WTC11 (cell line): ENCODE results near the gene ASS1. TPM values are rescaled to one million over a fixed set of nuclear protein-coding genes. Genes with fewer than 3 reads are reported as not detected.

Experiments used
- ATAC-seq: fragments of 200-7000 bp; cut with Tn5 transposase; 2 replicates; pipeline ENCODE4 v1.10.0; 2021; ENCODE audit warnings: mild to moderate bottlenecking, moderate library complexity
- CTCF ChIA-PET: fragments of 300-600 bp; sonication (Branson Sonifier 250); formaldehyde crosslinking; loops from one replicate; lab custom pipeline; 2021; ENCODE audit warnings: antibody characterized with exemption; lab: Charles Lee
- POLR2A ChIA-PET: fragments of 350-600 bp; sonication (Branson Sonifier 250); formaldehyde crosslinking; loops from one replicate; lab custom pipeline; 2021; ENCODE audit warnings: antibody characterized with exemption; lab: Charles Lee
- DNase-seq: peaks from one replicate; pipeline ENCODE4 v3.0.0; 2021; ENCODE audit warnings: low spot score
- H3K27ac Mint-ChIP-seq: 2 replicates; pipeline ENCODE4 v1.8.0; 2021; ENCODE audit warnings: mixed read lengths
- H3K27me3 Mint-ChIP-seq: 2 replicates; pipeline ENCODE4 v1.8.0; 2021; ENCODE audit warnings: low read depth, mild to moderate bottlenecking, moderate library complexity, mixed read lengths
- H3K36me3 Mint-ChIP-seq: 2 replicates; pipeline ENCODE4 v1.8.0; 2021; ENCODE audit warnings: mixed read lengths
- H3K4me1 Mint-ChIP-seq: 2 replicates; pipeline ENCODE4 v1.8.0; 2022; ENCODE audit warnings: mixed read lengths
- H3K4me3 Mint-ChIP-seq: 2 replicates; pipeline ENCODE4 v1.8.0; 2021; ENCODE audit warnings: mild to moderate bottlenecking, moderate library complexity, mixed read lengths
- H3K9me3 Mint-ChIP-seq: 2 replicates; pipeline ENCODE4 v1.8.0; 2021; ENCODE audit warnings: mixed read lengths
- AFF4 ChIP-seq: sonication (generic); formaldehyde crosslinking; IDR thresholded peaks from 2 replicates; pipeline ENCODE4 v1.8.1; 2023; ENCODE audit warnings: mild to moderate bottlenecking, missing genetic modification reagents, borderline replicate concordance
- CBFB ChIP-seq: sonication (generic); formaldehyde crosslinking; IDR thresholded peaks from 2 replicates; pipeline ENCODE4 v1.8.1; 2022; ENCODE audit warnings: mild to moderate bottlenecking, low read depth, missing genetic modification reagents
- E2F1 ChIP-seq: sonication (generic); formaldehyde crosslinking; IDR thresholded peaks from 2 replicates; pipeline ENCODE4 v1.8.0; 2022; ENCODE audit warnings: mild to moderate bottlenecking, missing genetic modification reagents
- GTF2I ChIP-seq: fragments of 250-450 bp; sonication (Bioruptor Pico); conservative IDR thresholded peaks from 2 replicates; pipeline ENCODE4 v1.4.0; 2021; ENCODE audit warnings: mild to moderate bottlenecking
- NFYB ChIP-seq: sonication (generic); formaldehyde crosslinking; conservative IDR thresholded peaks from 2 replicates; pipeline ENCODE4 v1.8.0; 2022; ENCODE audit warnings: low read depth, missing genetic modification reagents
- NR2C2 ChIP-seq: sonication (generic); formaldehyde crosslinking; IDR thresholded peaks from 2 replicates; pipeline ENCODE4 v1.8.0; 2022; ENCODE audit warnings: mild to moderate bottlenecking, missing genetic modification reagents
- SMAD4 ChIP-seq: sonication (generic); formaldehyde crosslinking; IDR thresholded peaks from 2 replicates; pipeline ENCODE4 v1.8.0; 2022; ENCODE audit warnings: mild to moderate bottlenecking, missing genetic modification reagents
- SOX15 ChIP-seq: fragments of 250-450 bp; sonication (Bioruptor Pico); IDR thresholded peaks from 2 replicates; pipeline ENCODE4 v1.9.0; 2021; ENCODE audit warnings: mild to moderate bottlenecking
- STAT6 ChIP-seq: sonication (generic); formaldehyde crosslinking; conservative IDR thresholded peaks from 2 replicates; pipeline ENCODE4 v1.8.1; 2023; ENCODE audit warnings: mild to moderate bottlenecking, low read depth, missing genetic modification reagents, moderate library complexity
- USF1 ChIP-seq: sonication (generic); formaldehyde crosslinking; IDR thresholded peaks from 2 replicates; pipeline ENCODE4 v1.8.0; 2022; ENCODE audit warnings: mild to moderate bottlenecking, missing genetic modification reagents
- ZNF281 ChIP-seq: sonication (generic); formaldehyde crosslinking; IDR thresholded peaks from 2 replicates; pipeline ENCODE4 v1.8.0; 2023; ENCODE audit warnings: mild to moderate bottlenecking, missing genetic modification reagents
- ZNF416 ChIP-seq: fragments of 250-450 bp; sonication (Bioruptor Pico); IDR thresholded peaks from 2 replicates; pipeline ENCODE4 v1.9.0; 2021; ENCODE audit warnings: mild to moderate bottlenecking, inconsistent platforms
- ZNF423 ChIP-seq: fragments of 250-450 bp; sonication (Bioruptor Pico); IDR thresholded peaks from 2 replicates; pipeline ENCODE4 v2.1.2; 2022; ENCODE audit warnings: mild to moderate bottlenecking, moderate library complexity
- ZNF532 ChIP-seq: fragments of 250-450 bp; sonication (Bioruptor Pico); IDR thresholded peaks from 2 replicates; pipeline ENCODE4 v1.9.0; 2021; ENCODE audit warnings: mild to moderate bottlenecking, borderline replicate concordance
- total RNA-seq: library from RNA; stranded (reverse); gene quantifications from 3 replicates; pipeline ENCODE4 v1.2.3, GENCODE V29; 2021

ASS1 gene
- total RNA-seq, 1 experiment from 2014 or later: 95.7 TPM

- TF ChIP-seq SMAD4 (CRISPR knock-in tag) (no peak), ZNF532 (CRISPR knock-in tag) (no peak), ZNF423 (CRISPR knock-in tag) (peak; percentile 94)
These were observed 665 bp downstream of the ASS1 start (continued) for GRCh38 chr9:130445268-130445983.

GRCh38 chr9:130446101-130446861 is 1.5 kb downstream of the ASS1 start:
- peak; percentile 52 for DNase-seq
- 0 out of 2 replicates have a peak, but pooled peaks have one; percentile 11 for TF ChIP-seq USF1 (CRISPR knock-in tag)
- TF ChIP-seq ZNF281 (CRISPR knock-in tag): no peak
- no peak for TF ChIP-seq GTF2I (CRISPR knock-in tag)
- TF ChIP-seq CBFB (CRISPR knock-in tag): no peak
- no peak for TF ChIP-seq ZNF416 (CRISPR knock-in tag)
- TF ChIP-seq NFYB: no peak
- no peak for TF ChIP-seq E2F1
- TF ChIP-seq SOX15 (CRISPR knock-in tag): no peak
- TF ChIP-seq ZNF423 (CRISPR knock-in tag): peak; percentile 62; the same call in 1 of the 2 replicates
- TF ChIP-seq NR2C2 (CRISPR knock-in tag): no peak
- no peak for TF ChIP-seq AFF4 (CRISPR knock-in tag)
- no peak for TF ChIP-seq STAT6
- Mint-ChIP-seq H3K27me3 (peaks cover 37% of the 10 kb centered on the region), H3K9me3 (peaks cover 9% of the 10 kb centered on the region), H3K27ac (peak overlapping the region; percentile 68), H3K4me3 (peak overlapping the region; percentile 71), H3K36me3 (peaks cover 5% of the 10 kb centered on the region), H3K4me1 (peaks cover 43% of the 10 kb centered on the region)
- POLR2A ChIA-PET: interaction anchor here (1.0 kb wide), 1 partner anchor 9 kb away, joined by 3 read pairs; no protein-coding TSS in a partner anchor
- CTCF ChIA-PET: interaction anchor here (0.8 to 2.8 kb wide), 9 partner anchors 9 to 247 kb away, joined by 3 to 25 read pairs (median 5); partner anchors contain the start of gene EXOSC2
- peak; percentile 25 for ATAC-seq
